K562 (cell line): ENCODE data around the gene MED22. TPM values are rescaled to one million over a fixed set of nuclear protein-coding genes. Genes with fewer than 3 reads are reported as not detected.
A peak's percentile ranks its signal among the peaks of the same experiment; 100 is the strongest.

Source experiments
- ATAC-seq: fragments of 200-7000 bp; cut with Tn5 transposase; 3 replicates; pipeline ENCODE4 v1.9.1; 2020; ENCODE audit warnings: moderate library complexity
- BruUV-seq: library from RNA; stranded (reverse); fragments of 400-500 nt; replicated peaks from 2 replicates; lab custom pipeline; 2021; lab: Mats Ljungman, UMichigan
- CTCF ChIA-PET: fragments of 300-600 bp; formaldehyde crosslinking; extraction: SDS; loops from one replicate; lab custom pipeline; 2021; ENCODE audit warnings: low intra/inter-chr PET ratio; lab: Yijun Ruan, JAX
- POLR2A ChIA-PET: fragments of 300-600, 350-650 bp; sonication (Branson Sonifier 250); formaldehyde crosslinking; extraction: SDS; loops from one replicate; lab custom pipeline; 2021; ENCODE audit warnings: antibody characterized with exemption, inconsistent platforms; lab: Yijun Ruan, JAX
- DNase-seq, 4 experiments: peaks; one replicate each; pipeline versions ENCODE4 v3.0.0 to v3.0.0-alpha.2; 2011 to 2018; ENCODE audit warnings: low spot score in 3 of 4, mixed read lengths in 3 of 4; ENCODE audit errors: extremely low read depth in 1 of 4
- FAIRE-seq: peaks from 2 replicates; lab custom pipeline; 2011; peaks lifted over from hg19 to GRCh38; lab: Jason Lieb, UNC
- H2AFZ ChIP-seq: 2 replicates; pipeline ENCODE4 v1.6.0; 2011; ENCODE audit warnings: low read depth, low read length, control low read depth, inconsistent platforms
- H3K27ac ChIP-seq: fragments of 200-600 bp; 3 replicates; pipeline ENCODE4 v1.8.0; 2011; ENCODE audit warnings: low read depth, mild to moderate bottlenecking, control low read depth, inconsistent platforms, low read length, moderate library complexity, mixed read lengths; ENCODE audit errors: extremely low read depth
- H3K27me3 ChIP-seq, 2 experiments: fragments of 300-600 bp in 1 of 2; 2 replicates in 1 of 2; 3 replicates in 1 of 2; pipeline versions ENCODE4 v1.6.0 to v1.8.0; 2011; ENCODE audit warnings: inconsistent platforms in 2 of 2, low read length in 2 of 2, mild to moderate bottlenecking in 1 of 2, mixed read lengths in 1 of 2, moderate library complexity in 1 of 2; ENCODE audit not compliant: control insufficient read depth in 2 of 2, insufficient read depth in 2 of 2
- H3K36me3 ChIP-seq: fragments of 300-600 bp; 3 replicates; pipeline ENCODE4 v1.8.0; 2011; ENCODE audit warnings: mild to moderate bottlenecking, low read length, inconsistent platforms; ENCODE audit not compliant: control insufficient read depth, insufficient read depth
- H3K4me1 ChIP-seq, 2 experiments: fragments of 200-600 bp in 1 of 2; replicated peaks in 1 of 2; 2 replicates in 1 of 2; 3 replicates in 1 of 2; pipeline versions ENCODE4 v1.5.1 to v1.8.0; 2011; ENCODE audit warnings: inconsistent platforms in 2 of 2, low read length in 2 of 2, mild to moderate bottlenecking in 1 of 2, mixed read lengths in 1 of 2, moderate library complexity in 1 of 2; ENCODE audit not compliant: control insufficient read depth in 2 of 2, insufficient read depth in 2 of 2
- H3K4me2 ChIP-seq: 2 replicates; pipeline ENCODE4 v1.6.1; 2011; ENCODE audit warnings: low read length, control low read depth, inconsistent platforms, mixed read lengths; ENCODE audit not compliant: insufficient read depth
- H3K4me3 ChIP-seq: fragments of 200-600 bp; sonication (generic), shearing (Covaris generic); 2 replicates; pipeline ENCODE4 v1.5.1; 2016; ENCODE audit warnings: control low read depth, inconsistent platforms
- H3K79me2 ChIP-seq: fragments of 200-600 bp; 3 replicates; pipeline ENCODE4 v1.8.0; 2011; ENCODE audit warnings: low read length, inconsistent platforms; ENCODE audit not compliant: control insufficient read depth, insufficient read depth
- H3K9ac ChIP-seq, 2 experiments: 2 replicates each; pipeline versions ENCODE4 v1.6.0 to v1.6.1; 2011; ENCODE audit warnings: low read depth in 2 of 2, low read length in 2 of 2, control low read depth in 1 of 2, inconsistent platforms in 1 of 2, mild to moderate bottlenecking in 1 of 2, mixed read lengths in 1 of 2; ENCODE audit not compliant: insufficient read depth in 1 of 2
- H3K9me1 ChIP-seq: one replicate; pipeline ENCODE4 v1.6.0; 2011; ENCODE audit warnings: inconsistent platforms, mild to moderate bottlenecking, low read length, moderate library complexity; ENCODE audit not compliant: control insufficient read depth, insufficient read depth
- H3K9me3 ChIP-seq: replicated peaks from 2 replicates; pipeline ENCODE4 v1.5.1; 2011; ENCODE audit warnings: low read depth, low read length, inconsistent platforms; ENCODE audit not compliant: control insufficient read depth, insufficient read depth
- H4K20me1 ChIP-seq: replicated peaks from 2 replicates; pipeline ENCODE4 v1.6.1; 2011; ENCODE audit warnings: low read length, inconsistent platforms, mixed read lengths; ENCODE audit not compliant: control insufficient read depth, insufficient read depth
- ARHGAP35 ChIP-seq: fragments of 450-650 bp; IDR thresholded peaks from 2 replicates; pipeline ENCODE4 v1.6.1; 2018; ENCODE audit not compliant: partially characterized antibody
- BMI1 ChIP-seq: fragments of 150-350 bp; IDR thresholded peaks from 2 replicates; pipeline ENCODE4 v1.6.1; 2014; ENCODE audit warnings: low read length
- CHD1 ChIP-seq: fragments of 200-600 bp; sonication (generic); IDR thresholded peaks from one replicate; pipeline ENCODE4 v1.6.1; 2012; ENCODE audit warnings: mild to moderate bottlenecking, moderate library complexity, low read length, inconsistent platforms
- ESRRB ChIP-seq: fragments of 250-450 bp; sonication (Bioruptor Pico); IDR thresholded peaks from 2 replicates; pipeline ENCODE4 v1.5.0; 2020; ENCODE audit warnings: mild to moderate bottlenecking, moderate library complexity, borderline replicate concordance
- GABPB2 ChIP-seq: fragments of 250-450 bp; sonication (Bioruptor Pico); conservative IDR thresholded peaks from 2 replicates; pipeline ENCODE4 v1.5.1; 2021; ENCODE audit warnings: mild to moderate bottlenecking
- ILK ChIP-seq: fragments of 450-650 bp; IDR thresholded peaks from 2 replicates; pipeline ENCODE4 v1.6.1; 2016; ENCODE audit warnings: missing genetic modification characterization, low read depth, mild to moderate bottlenecking, missing compliant biosample characterization, moderate library complexity, borderline replicate concordance
- KLF16 ChIP-seq: IDR thresholded peaks from 2 replicates; pipeline ENCODE4 v1.6.1; 2016; ENCODE audit warnings: antibody characterized with exemption
- MYC ChIP-seq, 2 experiments: fragments of 250-450 bp in 1 of 2; sonication (Bioruptor Pico) in 1 of 2; IDR thresholded peaks; 2 replicates each; pipeline versions ENCODE4 v1.5.1 to v1.6.1; 2012 to 2021; ENCODE audit warnings: low read depth in 2 of 2, borderline replicate concordance in 1 of 2, improper control_type of control experiment in 1 of 2, low read length in 1 of 2, mild to moderate bottlenecking in 1 of 2, moderate library complexity in 1 of 2
- NFE2L1 ChIP-seq: fragments of 450-650 bp; IDR thresholded peaks from 2 replicates; pipeline ENCODE4 v1.6.1; 2016; ENCODE audit warnings: missing genetic modification characterization, low read depth, mild to moderate bottlenecking, missing compliant biosample characterization, moderate library complexity, borderline replicate concordance
- NFIX ChIP-seq: fragments of 250-450 bp; sonication (Bioruptor Pico); IDR thresholded peaks from 2 replicates; pipeline ENCODE4 v1.4.0; 2020; ENCODE audit warnings: low read depth, mild to moderate bottlenecking, moderate library complexity
- PHF21A ChIP-seq: fragments of 450-650 bp; IDR thresholded peaks from 2 replicates; pipeline ENCODE4 v1.6.1; 2017; ENCODE audit warnings: low read depth, borderline replicate concordance
- TCF7 ChIP-seq: sonication (generic); IDR thresholded peaks from 2 replicates; pipeline ENCODE4 v1.6.1; 2016; ENCODE audit warnings: antibody characterized with exemption, borderline replicate concordance
- TEAD1 ChIP-seq, 2 experiments: fragments of 450-650 bp in 1 of 2; sonication (generic) in 1 of 2; formaldehyde crosslinking; IDR thresholded peaks; 2 replicates each; pipeline versions ENCODE4 v1.4.0 to v1.8.0; 2020 to 2022; ENCODE audit warnings: mild to moderate bottlenecking in 2 of 2, missing genetic modification reagents in 1 of 2
- ZFP91 ChIP-seq: sonication (generic); formaldehyde crosslinking; IDR thresholded peaks from 2 replicates; pipeline ENCODE4 v1.8.0; 2022; ENCODE audit warnings: mild to moderate bottlenecking, missing genetic modification reagents
- ZNF76 ChIP-seq: fragments of 250-450 bp; sonication (Bioruptor Pico); IDR thresholded peaks from 2 replicates; pipeline ENCODE4 v1.4.0; 2020; ENCODE audit warnings: mild to moderate bottlenecking, moderate library complexity, borderline replicate concordance
- ZNF766 ChIP-seq: fragments of 200-800 bp; sonication (Bioruptor generic); conservative IDR thresholded peaks from 2 replicates; pipeline ENCODE4 v1.6.1; 2016; ENCODE audit warnings: missing genetic modification characterization, missing compliant biosample characterization
- WGBS: fragments of 100-300 bp; shearing (Covaris generic); methylation state at CpG from one replicate; pipeline ENCODE4 v1.1.6; 2016; ENCODE audit warnings: low coverage, mixed read lengths; ENCODE audit not compliant: insufficient coverage; ENCODE audit errors: missing lambda C conversion rate; 5-methylcytosine and 5-hydroxymethylcytosine counted together
- in situ Hi-C: fragments of 300-500 bp; cut with MboI; formaldehyde crosslinking; loops from 4 replicates; pipeline ENCODE4 v1.15.0; 2018; ENCODE audit warnings: inconsistent platforms, mixed read lengths
- intact Hi-C: fragments of 100-400 bp; cut with micrococcal nuclease; formaldehyde crosslinking; loops from 2 replicates; pipeline ENCODE4 v1.14.2; 2022
- polyA plus RNA-seq, 8 experiments: library from polyadenylated mRNA; depleted of rRNA in 4 of 8; stranded (reverse) in 5 of 8; unstranded in 3 of 8; fragments of >200 nt; fragmentation: Nextera tagmentation in 2 of 8; fragmentation: Illumina TruSeq in 1 of 8; extraction: Ambion mirVana in 2 of 8; extraction: Trizol in 1 of 8; gene quantifications; 2 replicates each; pipeline versions ENCODE4 v1.2.1 to v1.2.3, GENCODE V29; 2011 to 2014; ENCODE audit warnings: inconsistent platforms in 1 of 8, missing spikeins in 1 of 8
- total RNA-seq, 7 experiments: library from RNA; depleted of rRNA in 6 of 7; stranded (reverse); fragments of >200 nt in 6 of 7; fragmentation: Illumina TruSeq in 2 of 7; extraction: Trizol in 2 of 7; gene quantifications; 2 replicates each; pipeline versions ENCODE4 v1.2.1 to v1.2.3, GENCODE V29; 2011 to 2021; ENCODE audit warnings: low replicate concordance in 1 of 7

Gene MED22
- total and polyA plus RNA-seq, 9 of the 15 experiments (the other 6 are each of a cell fraction or from before 2014, with no cell fraction given): 0.73 to 35.6 (median 22.3) TPM

DNA sequence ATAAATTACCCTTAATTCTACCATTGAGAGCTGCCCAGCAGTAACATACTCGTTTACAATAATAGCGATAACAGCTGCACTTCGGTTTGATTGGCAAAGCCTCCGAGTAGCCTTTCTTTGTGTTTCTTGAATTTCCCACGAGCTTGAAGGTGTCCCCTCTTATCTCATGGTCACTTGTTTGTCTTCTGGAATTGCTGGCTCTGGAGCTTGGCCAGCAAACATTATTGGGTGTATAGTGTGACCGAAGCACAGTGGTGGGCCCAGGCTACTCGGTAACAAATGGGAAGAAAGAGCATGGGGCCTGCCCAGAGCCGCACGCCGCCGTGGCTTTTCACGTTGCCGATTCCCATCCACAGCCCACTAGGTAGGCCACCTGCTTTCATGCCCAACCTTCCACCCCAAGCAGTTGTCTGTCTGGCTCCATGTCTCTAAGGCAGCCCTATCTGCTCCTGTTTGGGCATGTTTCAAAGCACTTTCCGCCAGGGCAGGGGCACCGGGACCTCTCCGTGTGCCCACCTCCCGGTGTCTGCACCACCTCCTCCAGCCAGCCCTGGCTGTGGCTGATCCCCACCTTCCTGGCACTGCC is 36.9 kb upstream of the MED22 start:
- no peak for TF ChIP-seq TEAD1 (CRISPR knock-in tag; IDR thresholded peaks at IDR 0.05)
- TF ChIP-seq ILK (tag): no peak
- no peak for TF ChIP-seq ARHGAP35
- no peak for TF ChIP-seq PHF21A
- TF ChIP-seq ZNF76: no peak
- TF ChIP-seq MYC (IDR thresholded peaks at IDR 0.05; ENCODE audit: low read depth, low read length): no peak
- TF ChIP-seq MYC (CRISPR knock-in tag; IDR thresholded peaks at IDR 0.05; ENCODE audit: borderline replicate concordance, low read depth): no peak
- no peak for TF ChIP-seq ZFP91
- TF ChIP-seq KLF16: no peak
- no peak for TF ChIP-seq BMI1
- no peak for TF ChIP-seq TCF7
- TF ChIP-seq NFE2L1: no peak
- TF ChIP-seq GABPB2 (CRISPR knock-in tag): no peak
- TF ChIP-seq NFIX (CRISPR knock-in tag): no peak
- TF ChIP-seq CHD1: no peak
- TF ChIP-seq ESRRB (CRISPR knock-in tag): no peak
- TF ChIP-seq ZNF766: no peak

More for the DNA sequence above, 36.9 kb upstream of the MED22 start:
- Histone ChIP-seq H3K9ac (peak overlapping the region in 1 of 2 experiments; percentile 14; a peak in 1 of 4 replicates), H3K27me3 (peaks cover 22 to 45% of the 10 kb centered on the region in 2 experiments; a peak in 4 of 5 replicates), H4K20me1 (no peaks in the 10 kb centered on the region; the same call in 1 of the 2 replicates), H3K9me1 (no peaks in the 10 kb centered on the region), H3K36me3 (no peaks in the 10 kb centered on the region), H2AFZ (no peak overlapping the region), H3K4me2 (no peak overlapping the region), H3K4me1 (peaks cover 0 to 14% of the 10 kb centered on the region in 2 experiments; a peak in 2 of 5 replicates), H3K9me3 (peaks cover 5% of the 10 kb centered on the region), H3K4me3 (no peak overlapping the region), H3K27ac (no peak overlapping the region), H3K79me2 (no peaks in the 10 kb centered on the region)
- WGBS: 36% methylated on average over 17 of the region's 17 CpGs
- intact Hi-C loops (no loop called here), in situ Hi-C loops (no loop called here)
- FAIRE-seq (peak; percentile 32), ATAC-seq (no peak), DNase-seq (no peak)
- POLR2A ChIA-PET: interaction anchor here (0.6 to 2.9 kb wide), 6 partner anchors 8 to 37 kb away, joined by 3 to 13 read pairs (median 4); partner anchors contain the start of genes MED22 and STKLD1
- no TSS peak for BruUV-seq
- CTCF ChIA-PET: no interaction called here
